Bronchial smooth muscle cell (primary cell): Measurements from ENCODE around the gene ZNF358. TPM values are rescaled to one million over a fixed set of nuclear protein-coding genes. Genes with fewer than 3 reads are reported as not detected.

Source experiments
- total RNA-seq: library from RNA; depleted of rRNA; stranded (reverse); fragments of >200 nt; gene quantifications from 2 replicates; pipeline ENCODE4 v1.2.1, GENCODE V29; 2014

Gene ZNF358
- 9.1 and 9.5 TPM in 2 replicates for total RNA-seq

GRCh38 chr19:7515645-7516151, at the start of gene ZNF358:
Gene ZNF358 (plus strand): TSS chr19:7516103. CDS start chr19:7519243, 3,140 bp downstream.

GRCh38 chr19:7488736-7489353, 27.1 kb upstream of the ZNF358 start, which contains the start of gene PEX11G:
Gene PEX11G (minus strand): TSS chr19:7489035. CDS start chr19:7489010, 25 bp downstream.

GRCh38 chr19:7522072-7522922, 6.4 kb downstream of the ZNF358 start, which contains the start of gene MCOLN1:
Gene MCOLN1 (plus strand): TSS chr19:7522624. CDS start chr19:7522751, 127 bp downstream.

GRCh38 chr19:7535047-7535997, 19.4 kb downstream of the ZNF358 start, which contains the start of gene PNPLA6:
Gene PNPLA6 (plus strand): TSS chr19:7535717. CDS start chr19:7535789, 72 bp downstream.

Other genes starting within 250 kb of the ZNF358 start
- gene INSR, start 221.7 kb upstream of the ZNF358 start, total RNA-seq, result 14.7 and 35.8 TPM in 2 replicates
- 25.2 and 32.6 TPM in 2 replicates for gene ARHGEF18, start 167.2 kb upstream of the ZNF358 start, total RNA-seq
- gene PEX11G, start 27.1 kb upstream of the ZNF358 start, total RNA-seq, result 2.4 and 4.7 TPM in 2 replicates
- gene MCOLN1, start 6.5 kb downstream of the ZNF358 start, total RNA-seq, result 5.2 and 9.4 TPM in 2 replicates
- 61.3 and 67.9 TPM in 2 replicates for gene PNPLA6, start 19.6 kb downstream of the ZNF358 start, total RNA-seq
- gene CAMSAP3, start 79.8 kb downstream of the ZNF358 start, total RNA-seq, result not detected in 2 replicates
- 28.1 and 37.0 TPM in 2 replicates for gene XAB2, start 113.4 kb downstream of the ZNF358 start, total RNA-seq
- 43.5 and 58.2 TPM in 2 replicates for gene PET100, start 113.7 kb downstream of the ZNF358 start, total RNA-seq
- not detected in 2 replicates for gene PCP2, start 117.6 kb downstream of the ZNF358 start, total RNA-seq
- gene STXBP2, start 121.0 kb downstream of the ZNF358 start, total RNA-seq, result 0.94 and 16.7 TPM in 2 replicates
- not detected in 2 replicates for gene RETN, start 152.9 kb downstream of the ZNF358 start, total RNA-seq
- not detected in 2 replicates for gene MCEMP1, start 161.0 kb downstream of the ZNF358 start, total RNA-seq
- gene TRAPPC5, start 164.7 kb downstream of the ZNF358 start, total RNA-seq, result 118 and 218 TPM in 2 replicates
- gene FCER2, start 186.0 kb downstream of the ZNF358 start, total RNA-seq, result not detected in 2 replicates
- gene CLEC4G, start 216.0 kb downstream of the ZNF358 start, total RNA-seq, result not detected in 2 replicates
- gene CD209, start 231.4 kb downstream of the ZNF358 start, total RNA-seq, result not detected in 2 replicates
- gene CLEC4M, start 247.1 kb downstream of the ZNF358 start, total RNA-seq, result not detected in 2 replicates